Heart left ventricle (tissue), 13 donors: Measurements from ENCODE around the gene PFKP.

Experiments
- CTCF ChIP-seq, 12 donors: fragments of 200-600 bp; sonication (generic) in 4 of 12; IDR thresholded peaks; one replicate each; pipeline versions ENCODE4 v1.5.0 to v1.8.0; 2018 to 2022; ENCODE audit warnings: antibody characterized with exemption in 12 of 12, mild to moderate bottlenecking in 5 of 12
- POLR2A ChIP-seq, 2 donors: fragments of 450-650 bp; IDR thresholded peaks; one replicate each; pipeline ENCODE4 v1.6.1; 2017; ENCODE audit warnings: antibody characterized with exemption in 2 of 2, mild to moderate bottlenecking in 2 of 2, moderate library complexity in 2 of 2
- donor health status: ischemic (EF 13 %, LVEDD 7.1; RV severe dilation, severe dysfunction).
- donor health status: DM: no; HTN: yes; CAD: no.
- donor health status: DM: no; HTN: no; CAD: no.
- donor health status: ischemic (EF 25% LVEDD 6.9; RV normal size, moderate dysfunction).
- donor health status: ischemic (EF 25% LVEDD 5.7; RV mildly dilated, moderate dysfunction).
- donor health status: ischemic (EF 35%, LVEDD 5.7; RV mildly dilated, moderate dysfunction).
- donor health status: nonischemic (EF 11% LVEDD 7.7; RV severe dilation, severe dysfunction).
- donor health status: DM: yes; HTN: yes; CAD: no.
- donor health status: PGD.
- donor health status: ischemic (EF 29% LVEDD 5.4; RV normal size, mild dysfunction).
- donor health status: nonischemic (EF 23%, LVEDD 6.1; RV moderate dilation, normal function).

GRCh38 chr10:3053155-3053554 is 14.2 kb upstream of the PFKP start:
- no peak for TF ChIP-seq CTCF (IDR thresholded peaks at IDR 0.05)
- TF ChIP-seq POLR2A (IDR thresholded peaks at IDR 0.05), result no peak
